Measurements from ENCODE around the gene RAD51B. TPM values are rescaled to one million over a fixed set of nuclear protein-coding genes. Genes with fewer than 3 reads are reported as not detected.

The RAD51B gene
- total and polyA plus RNA-seq, 3 donors from 2014 or later, result 5.5 to 22.5 (median 19.1) TPM

DNA sequence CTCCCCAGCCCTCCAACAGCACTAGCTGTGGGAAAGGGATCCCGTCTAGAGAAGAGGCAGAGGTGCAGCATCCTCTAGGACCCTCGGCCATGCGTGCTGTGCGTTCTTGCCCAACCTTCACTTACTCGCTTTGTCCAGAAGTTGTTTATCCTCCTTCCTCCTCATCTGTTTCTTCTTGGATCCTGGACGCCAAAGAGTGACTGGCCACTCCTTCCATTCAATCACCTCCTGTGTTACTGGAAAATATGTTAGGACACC is 832.8 kb downstream of the RAD51B start:
- intact Hi-C loops (cut with DNase I; ENCODE audit: low total_unique reads), result no loop called here
- H3K27ac ChIP-seq, result peak overlapping the region; percentile 45 to 70
- no peak overlapping the region for H3K4me3 ChIP-seq
- no peak for TF ChIP-seq CTCF (IDR thresholded peaks at IDR 0.05)
- no peak for TF ChIP-seq POLR2A (IDR thresholded peaks at IDR 0.05)
- H3K27me3 ChIP-seq, result no peaks in the 10 kb centered on the region
- peaks cover 33% of the 10 kb centered on the region for H3K4me1 ChIP-seq
- H3K36me3 ChIP-seq (ENCODE audit: low read depth, missing control alignments), result no peaks in the 10 kb centered on the region
- no peaks in the 10 kb centered on the region for H3K9me3 ChIP-seq
- DNase-seq, result no peak
- WGBS, 2 donors, result 72 to 80% methylated on average over 6 of the region's 6 CpGs

DNA sequence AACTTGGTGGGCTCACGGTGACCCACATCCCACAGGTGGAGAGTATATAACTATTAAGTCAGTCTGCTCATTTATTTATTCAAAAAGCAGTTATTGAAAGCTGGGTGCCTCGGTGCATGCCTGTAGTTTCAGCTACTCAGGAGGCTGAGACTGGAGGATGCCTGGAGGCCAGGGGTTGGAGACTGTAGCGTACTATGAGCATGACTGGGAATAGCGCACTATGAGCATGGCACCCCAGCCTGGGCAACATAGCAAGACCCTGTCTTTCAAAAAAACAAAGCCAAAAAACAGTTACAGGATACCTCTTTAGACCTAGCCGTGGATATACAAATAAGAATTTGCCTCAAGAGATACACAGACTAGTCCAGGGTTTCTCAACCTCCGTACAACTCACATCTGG is 833.5 kb downstream of the RAD51B start:
- WGBS, 2 donors, result 88 to 91% methylated on average over 6 of the region's 6 CpGs
- no peak overlapping the region for H3K4me3 ChIP-seq
- peak overlapping the region; percentile 45 to 70 for H3K27ac ChIP-seq
- intact Hi-C loops (cut with DNase I; ENCODE audit: low total_unique reads), result no loop called here
- TF ChIP-seq CTCF (IDR thresholded peaks at IDR 0.05) (no peak), POLR2A (IDR thresholded peaks at IDR 0.05) (no peak)
- no peaks in the 10 kb centered on the region for H3K36me3 ChIP-seq (ENCODE audit: low read depth, missing control alignments)
- peaks cover 33% of the 10 kb centered on the region for H3K4me1 ChIP-seq
- DNase-seq, result no peak
- H3K9me3 ChIP-seq, result no peaks in the 10 kb centered on the region
- no peaks in the 10 kb centered on the region for H3K27me3 ChIP-seq

DNA sequence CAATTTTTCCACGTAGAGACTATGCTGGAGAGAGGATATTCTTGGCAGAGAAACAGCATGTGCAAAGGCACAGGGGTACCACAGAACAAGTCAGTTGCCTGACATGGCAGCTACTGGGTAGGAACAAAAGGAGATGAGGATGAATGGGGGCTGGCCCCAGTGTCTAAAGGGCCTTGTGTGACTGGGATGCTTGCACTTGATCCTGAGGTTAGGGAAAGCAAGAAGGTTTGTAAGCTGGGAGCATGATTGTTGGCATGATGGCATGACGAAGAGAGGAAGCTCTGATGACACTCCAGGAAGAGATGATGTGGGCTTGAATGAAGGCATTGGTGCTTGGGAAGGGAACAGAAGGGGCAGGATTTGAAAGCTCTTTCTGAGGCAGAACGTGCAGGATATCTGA is 834.2 kb downstream of the RAD51B start:
- no peaks in the 10 kb centered on the region for H3K36me3 ChIP-seq (ENCODE audit: low read depth, missing control alignments)

DNA sequence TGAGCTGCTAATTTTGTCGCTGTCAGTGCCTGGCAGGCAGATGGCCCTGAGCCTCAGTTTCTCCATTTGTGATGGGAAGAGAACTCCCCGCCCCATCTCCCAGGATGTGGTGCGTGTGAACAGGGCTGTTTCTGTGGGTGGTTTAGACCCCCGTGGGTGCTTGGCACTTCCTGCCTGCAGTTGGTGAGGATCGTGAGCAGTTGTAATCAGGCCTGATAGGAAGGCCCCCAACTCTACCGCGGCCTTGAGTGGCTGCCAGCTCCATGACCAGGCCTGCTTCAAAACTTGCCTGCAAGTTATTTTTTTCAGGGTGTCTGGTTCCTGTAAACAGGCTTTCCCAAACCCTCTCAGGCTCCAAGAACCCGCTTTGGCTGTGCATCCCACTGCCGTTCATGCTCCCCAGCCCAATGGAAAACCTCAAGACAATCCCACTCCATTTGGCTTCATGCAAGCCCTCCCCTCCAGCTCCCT is 834.9 kb downstream of the RAD51B start:
- H3K4me3 ChIP-seq, result no peak overlapping the region

More for the DNA sequence above, 834.2 kb downstream of the RAD51B start:
- peaks cover 38% of the 10 kb centered on the region for H3K4me1 ChIP-seq
- WGBS, 2 donors, result 85 to 89% methylated on average over 3 of the region's 3 CpGs
- intact Hi-C loops (cut with DNase I; ENCODE audit: low total_unique reads), result no loop called here
- no peak for TF ChIP-seq POLR2A (IDR thresholded peaks at IDR 0.05)
- H3K9me3 ChIP-seq, result no peaks in the 10 kb centered on the region
- no peak for DNase-seq
- H3K27me3 ChIP-seq, result no peaks in the 10 kb centered on the region
- H3K27ac ChIP-seq, result peak overlapping the region in 1 of 2 donors; percentile 70
- no peak overlapping the region for H3K4me3 ChIP-seq

GRCh38 chr14:68655021-68655831 is 835.6 kb downstream of the RAD51B start:
- DNase-seq, result peak; percentile 74
- no peaks in the 10 kb centered on the region for H3K9me3 ChIP-seq
- peaks cover 49% of the 10 kb centered on the region for H3K4me1 ChIP-seq
- intact Hi-C loops (cut with DNase I; ENCODE audit: low total_unique reads), result no loop called here
- WGBS, 2 donors, result 31 to 75% methylated on average over 18 to 19 of the region's 19 CpGs
- no peak overlapping the region for H3K4me3 ChIP-seq
- TF ChIP-seq POLR2A (IDR thresholded peaks at IDR 0.05), result no peak
- TF ChIP-seq CTCF (IDR thresholded peaks at IDR 0.05), result no peak
- H3K36me3 ChIP-seq (ENCODE audit: low read depth, missing control alignments), result no peaks in the 10 kb centered on the region
- peak overlapping the region; percentile 68 to 70 for H3K27ac ChIP-seq
- H3K27me3 ChIP-seq, result no peaks in the 10 kb centered on the region

More for the DNA sequence above, 834.9 kb downstream of the RAD51B start:
- H3K36me3 ChIP-seq (ENCODE audit: low read depth, missing control alignments), result no peaks in the 10 kb centered on the region
- no peak for TF ChIP-seq CTCF (IDR thresholded peaks at IDR 0.05)
- TF ChIP-seq POLR2A (IDR thresholded peaks at IDR 0.05), result no peak
- peaks cover 45% of the 10 kb centered on the region for H3K4me1 ChIP-seq
- no peak for DNase-seq
- H3K27me3 ChIP-seq, result no peaks in the 10 kb centered on the region
- WGBS, 2 donors, result 52 to 73% methylated on average over 9 of the region's 9 CpGs
- peak overlapping the region; percentile 68 to 70 for H3K27ac ChIP-seq
- intact Hi-C loops (cut with DNase I; ENCODE audit: low total_unique reads), result no loop called here
- no peaks in the 10 kb centered on the region for H3K9me3 ChIP-seq
